Measurements from ENCODE around the gene HUS1.

The HUS1 gene

GRCh38 chr7:47979145-47979831, at the start of gene HUS1:
Gene HUS1, minus strand, starts transcription at chr7:47979615. Its CDS starts 96 bp downstream, at chr7:47979519.
- no peak for TF ChIP-seq CTCF (IDR thresholded peaks at IDR 0.05)

- no peak for TF ChIP-seq CTCF (IDR thresholded peaks at IDR 0.05)
Measured at GRCh38 chr7:48028938-48029337, 49.5 kb upstream of the HUS1 start, which contains the start of gene SUN3. Gene SUN3, minus strand, starts transcription at chr7:48029107. Its CDS starts 169 bp downstream, at chr7:48028938.

- TF ChIP-seq CTCF (IDR thresholded peaks at IDR 0.05), result no peak
Measured at GRCh38 chr7:48025624-48026023, 46.2 kb upstream of the HUS1 start.

- TF ChIP-seq CTCF (IDR thresholded peaks at IDR 0.05), result no peak
Measured at GRCh38 chr7:48017674-48018073, 38.3 kb upstream of the HUS1 start.

GRCh38 chr7:48016641-48017040, 37.2 kb upstream of the HUS1 start:
- TF ChIP-seq CTCF (IDR thresholded peaks at IDR 0.05), result no peak

GRCh38 chr7:48011951-48012350, 32.5 kb upstream of the HUS1 start:
- no peak for TF ChIP-seq CTCF (IDR thresholded peaks at IDR 0.05)

- TF ChIP-seq CTCF (IDR thresholded peaks at IDR 0.05), result no peak
Measured at GRCh38 chr7:48011323-48011722, 31.9 kb upstream of the HUS1 start.

- TF ChIP-seq CTCF (IDR thresholded peaks at IDR 0.05), result no peak
Measured at GRCh38 chr7:48009954-48010353, 30.5 kb upstream of the HUS1 start.

Data from LNCAP (cell line).